Measurements from ENCODE around the gene ITGAD.

Gene ITGAD

GRCh38 chr16:31459687-31460581 lies 66.8 kb downstream of the ITGAD start:
- DNase-seq (ENCODE audit: low spot score), result peak; percentile 99
- no peak for TF ChIP-seq CTCF (IDR thresholded peaks at IDR 0.05; ENCODE audit: borderline replicate concordance, control extremely low read depth, extremely low read depth, insufficient read depth, missing control alignments)
- in situ Hi-C loops (cut with MboI; ENCODE audit: low sequenced_read_pairs, unreplicated experiment), result loop anchor here (10.0 kb wide), 1 partner anchor 405 kb away; no protein-coding TSS in a partner anchor

- in situ Hi-C loops (cut with MboI; ENCODE audit: low sequenced_read_pairs, unreplicated experiment), result no loop called here
- peak; percentile 61 for TF ChIP-seq CTCF (IDR thresholded peaks at IDR 0.05; ENCODE audit: borderline replicate concordance, control extremely low read depth, extremely low read depth, insufficient read depth, missing control alignments)
- no peak for DNase-seq (ENCODE audit: low spot score)
Observed at GRCh38 chr16:31460582-31461002, 67.5 kb downstream of the ITGAD start.

GRCh38 chr16:31461201-31461920 lies 68.2 kb downstream of the ITGAD start:
- no peak for TF ChIP-seq CTCF (IDR thresholded peaks at IDR 0.05; ENCODE audit: borderline replicate concordance, control extremely low read depth, extremely low read depth, insufficient read depth, missing control alignments)
- DNase-seq (ENCODE audit: low spot score), result no peak
- in situ Hi-C loops (cut with MboI; ENCODE audit: low sequenced_read_pairs, unreplicated experiment), result no loop called here

GRCh38 chr16:31461921-31462804 lies 69.0 kb downstream of the ITGAD start:
- DNase-seq (ENCODE audit: low spot score), result no peak
- in situ Hi-C loops (cut with MboI; ENCODE audit: low sequenced_read_pairs, unreplicated experiment), result no loop called here
- no peak for TF ChIP-seq CTCF (IDR thresholded peaks at IDR 0.05; ENCODE audit: borderline replicate concordance, control extremely low read depth, extremely low read depth, insufficient read depth, missing control alignments)

GRCh38 chr16:31464348-31464769 lies 71.2 kb downstream of the ITGAD start:
- in situ Hi-C loops (cut with MboI; ENCODE audit: low sequenced_read_pairs, unreplicated experiment), result no loop called here
- no peak for DNase-seq (ENCODE audit: low spot score)
- TF ChIP-seq CTCF (IDR thresholded peaks at IDR 0.05; ENCODE audit: borderline replicate concordance, control extremely low read depth, extremely low read depth, insufficient read depth, missing control alignments), result no peak

GRCh38 chr16:31464781-31465260 lies 71.7 kb downstream of the ITGAD start:
- no peak for DNase-seq (ENCODE audit: low spot score)
- in situ Hi-C loops (cut with MboI; ENCODE audit: low sequenced_read_pairs, unreplicated experiment), result no loop called here
- no peak for TF ChIP-seq CTCF (IDR thresholded peaks at IDR 0.05; ENCODE audit: borderline replicate concordance, control extremely low read depth, extremely low read depth, insufficient read depth, missing control alignments)

All from GM13976 (cell line).